ENCODE data around the gene NR1H4.
"Not testable (repeated sequence)": the region's sequence is repeated elsewhere in the genome, so short reads cannot be mapped to it uniquely, and the experiment has no call there.

The NR1H4 gene

GRCh38 chr12:100557357-100557756, 83.7 kb downstream of the NR1H4 start:
- intact Hi-C loops (cut with DNase I; ENCODE audit: low total_unique reads): loop anchor here (10.0 kb wide), 1 partner anchor 323 kb away; no protein-coding TSS in a partner anchor
- Histone ChIP-seq H3K9me3 (no peaks in the 10 kb centered on the region), H3K27me3 (peaks cover 0 to 2% of the 10 kb centered on the region in 2 donors), H3K27ac (no peak overlapping the region), H3K36me3 (no peaks in the 10 kb centered on the region), H3K4me1 (peaks cover 0 to 3% (median 0%) of the 10 kb centered on the region in 4 donors), H3K4me3 (no peak overlapping the region)
- no peak for TF ChIP-seq CTCF (IDR thresholded peaks at IDR 0.05)
- DNase-seq: no peak

GRCh38 chr12:100559261-100559660, 85.6 kb downstream of the NR1H4 start:
- H3K4me1 ChIP-seq, H3K4me3 ChIP-seq, H3K27ac ChIP-seq, H3K27me3 ChIP-seq, DNase-seq, H3K9me3 ChIP-seq, H3K36me3 ChIP-seq: not testable (repeated sequence)
- intact Hi-C loops (cut with DNase I; ENCODE audit: low total_unique reads): loop anchor here (10.0 kb wide), 1 partner anchor 324 kb away; no protein-coding TSS in a partner anchor

GRCh38 chr12:100564090-100564489, 90.4 kb downstream of the NR1H4 start:
- no peak for TF ChIP-seq CTCF (IDR thresholded peaks at IDR 0.05)
- no peak for DNase-seq
- H3K27ac ChIP-seq: no peak overlapping the region
- H3K4me1 ChIP-seq: no peaks in the 10 kb centered on the region
- H3K27me3 ChIP-seq: peaks cover 0 to 2% of the 10 kb centered on the region in 2 donors
- H3K4me3 ChIP-seq: no peak overlapping the region
- H3K36me3 ChIP-seq: no peaks in the 10 kb centered on the region
- no peaks in the 10 kb centered on the region for H3K9me3 ChIP-seq
- intact Hi-C loops (cut with DNase I; ENCODE audit: low total_unique reads): no loop called here

- Histone ChIP-seq H3K4me3 (no peak overlapping the region), H3K27me3 (no peaks in the 10 kb centered on the region), H3K27ac (no peak overlapping the region), H3K4me1 (no peaks in the 10 kb centered on the region), H3K9me3 (no peaks in the 10 kb centered on the region), H3K36me3 (no peaks in the 10 kb centered on the region)
- intact Hi-C loops (cut with DNase I; ENCODE audit: low total_unique reads): no loop called here
- no peak for TF ChIP-seq CTCF (IDR thresholded peaks at IDR 0.05)
- no peak for DNase-seq
Measured at GRCh38 chr12:100564905-100565467, 91.3 kb downstream of the NR1H4 start.

- Histone ChIP-seq H3K4me1 (no peaks in the 10 kb centered on the region), H3K9me3 (no peaks in the 10 kb centered on the region), H3K4me3 (no peak overlapping the region), H3K27me3 (no peaks in the 10 kb centered on the region), H3K36me3 (no peaks in the 10 kb centered on the region), H3K27ac (no peak overlapping the region)
- intact Hi-C loops (cut with DNase I; ENCODE audit: low total_unique reads): no loop called here
- DNase-seq: no peak
- TF ChIP-seq CTCF (IDR thresholded peaks at IDR 0.05): no peak
Measured at GRCh38 chr12:100565987-100566545, 92.4 kb downstream of the NR1H4 start.

GRCh38 chr12:100566887-100567637, 93.4 kb downstream of the NR1H4 start:
- no peaks in the 10 kb centered on the region for H3K4me1 ChIP-seq
- no peaks in the 10 kb centered on the region for H3K9me3 ChIP-seq
- H3K27me3 ChIP-seq: no peaks in the 10 kb centered on the region
- TF ChIP-seq CTCF (IDR thresholded peaks at IDR 0.05): no peak
- peak in 1 of 2 donors; percentile 59 for DNase-seq
- intact Hi-C loops (cut with DNase I; ENCODE audit: low total_unique reads): no loop called here
- no peak overlapping the region for H3K4me3 ChIP-seq
- no peak overlapping the region for H3K27ac ChIP-seq
- H3K36me3 ChIP-seq: no peaks in the 10 kb centered on the region
